Thyroid gland (tissue), 4 donors: Measurements from ENCODE around the gene ZNF557. TPM values are rescaled to one million over a fixed set of nuclear protein-coding genes. Genes with fewer than 3 reads are reported as not detected.

Experiments
- DNase-seq, 2 donors: peaks; one replicate each; pipeline ENCODE4 v3.0.0-alpha.2; 2019
- H3K27ac ChIP-seq, 3 donors: fragments of 200-600 bp; sonication (generic); 1 replicate in 2 of 3; 2 replicates in 1 of 3; pipeline ENCODE4 v1.5.1; 2016 to 2019; ENCODE audit warnings: mild to moderate bottlenecking in 1 of 3, moderate library complexity in 1 of 3
- H3K27me3 ChIP-seq: fragments of 200-600 bp; sonication (generic); one replicate; pipeline ENCODE4 v1.5.1; 2019
- H3K36me3 ChIP-seq, 2 donors: fragments of 200-600 bp; sonication (generic); one replicate each; pipeline ENCODE4 v1.5.1; 2016 to 2019
- H3K4me1 ChIP-seq, 2 donors: fragments of 200-600 bp; sonication (generic); one replicate each; pipeline ENCODE4 v1.5.1; 2017 to 2019
- H3K4me3 ChIP-seq, 3 donors: fragments of 200-600 bp; sonication (generic); replicated peaks in 1 of 3; 1 replicate in 2 of 3; 2 replicates in 1 of 3; pipeline ENCODE4 v1.5.1; 2016; ENCODE audit warnings: mild to moderate bottlenecking in 1 of 3
- H3K9me3 ChIP-seq: fragments of 200-600 bp; sonication (generic); one replicate; pipeline ENCODE4 v1.5.1; 2017
- CTCF ChIP-seq, 6 experiments: fragments of 200-600 bp in 3 of 6; fragments of 450-650 bp in 3 of 6; sonication (generic) in 3 of 6; IDR thresholded peaks; one replicate each; pipeline ENCODE4 v1.5.1; 2016 to 2019; ENCODE audit warnings: antibody characterized with exemption in 6 of 6, mild to moderate bottlenecking in 2 of 6, inconsistent platforms in 1 of 6, moderate library complexity in 1 of 6
- POLR2A ChIP-seq, 2 donors: fragments of 450-650 bp; IDR thresholded peaks; one replicate each; pipeline ENCODE4 v1.6.1; 2017; ENCODE audit warnings: antibody characterized with exemption in 2 of 2, mild to moderate bottlenecking in 2 of 2, moderate library complexity in 1 of 2
- WGBS, 2 donors: methylation state at CpG; one replicate each; pipeline ENCODE4 v1.1.5; 2017; 5-methylcytosine and 5-hydroxymethylcytosine counted together
- intact Hi-C: fragments of 100-400 bp; cut with DNase I; formaldehyde crosslinking; loops from one replicate; pipeline ENCODE4 v1.15.1; 2023
- total RNA-seq, 4 donors: library from RNA; depleted of rRNA; stranded (reverse); fragments of >200 nt; gene quantifications; one replicate each; pipeline ENCODE4 v1.2.3, GENCODE V29; 2016

ZNF557 gene
- total RNA-seq, 4 donors from 2014 or later: 9.5 to 16.9 (median 13.7) TPM

GRCh38 chr19:7126132-7126531 is 56.6 kb downstream of the ZNF557 start:
- WGBS, 2 donors: 90 to 93% methylated on average over 2 of the region's 3 CpGs
- intact Hi-C loops: no loop called here
- no peak overlapping the region for H3K27ac ChIP-seq
- H3K9me3 ChIP-seq: no peaks in the 10 kb centered on the region
- H3K4me3 ChIP-seq: no peak overlapping the region
- H3K4me1 ChIP-seq: no peaks in the 10 kb centered on the region
- DNase-seq: no peak
- peaks cover 48 to 68% of the 10 kb centered on the region in 2 donors for H3K36me3 ChIP-seq
- no peaks in the 10 kb centered on the region for H3K27me3 ChIP-seq
- TF ChIP-seq CTCF (IDR thresholded peaks at IDR 0.05) (no peak), POLR2A (IDR thresholded peaks at IDR 0.05) (no peak)

GRCh38 chr19:7130043-7130442 is 60.5 kb downstream of the ZNF557 start:
- no peaks in the 10 kb centered on the region for H3K27me3 ChIP-seq
- WGBS, 2 donors: 94 to 100% methylated on average over 1 of the region's 1 CpG
- TF ChIP-seq POLR2A (IDR thresholded peaks at IDR 0.05): no peak
- TF ChIP-seq CTCF (IDR thresholded peaks at IDR 0.05): no peak
- H3K36me3 ChIP-seq: peaks cover 36 to 57% of the 10 kb centered on the region in 2 donors
- DNase-seq: no peak
- H3K27ac ChIP-seq: no peak overlapping the region
- peaks cover 0 to 11% of the 10 kb centered on the region in 2 donors for H3K4me1 ChIP-seq
- no peaks in the 10 kb centered on the region for H3K9me3 ChIP-seq
- no peak overlapping the region for H3K4me3 ChIP-seq
- intact Hi-C loops: no loop called here

GRCh38 chr19:7132054-7132453 is 62.6 kb downstream of the ZNF557 start:
- intact Hi-C loops: no loop called here
- TF ChIP-seq POLR2A (IDR thresholded peaks at IDR 0.05) (no peak), CTCF (IDR thresholded peaks at IDR 0.05) (no peak)
- Histone ChIP-seq H3K36me3 (peaks cover 17 to 37% of the 10 kb centered on the region in 2 donors), H3K9me3 (no peaks in the 10 kb centered on the region), H3K4me1 (peaks cover 0 to 24% of the 10 kb centered on the region in 2 donors), H3K27me3 (no peaks in the 10 kb centered on the region), H3K4me3 (no peak overlapping the region), H3K27ac (no peak overlapping the region)
- WGBS, 2 donors: 95 to 96% methylated on average over 16 of the region's 16 CpGs
- DNase-seq: no peak

GRCh38 chr19:7137120-7137519 is 67.6 kb downstream of the ZNF557 start:
- no peak for TF ChIP-seq CTCF (IDR thresholded peaks at IDR 0.05)
- TF ChIP-seq POLR2A (IDR thresholded peaks at IDR 0.05): no peak
- no peak overlapping the region for H3K4me3 ChIP-seq
- no peak overlapping the region for H3K27ac ChIP-seq
- peaks cover 0 to 24% of the 10 kb centered on the region in 2 donors for H3K4me1 ChIP-seq
- peaks cover 23 to 34% of the 10 kb centered on the region in 2 donors for H3K36me3 ChIP-seq
- no peak for DNase-seq
- intact Hi-C loops: no loop called here
- no peaks in the 10 kb centered on the region for H3K27me3 ChIP-seq
- WGBS, 2 donors: 42 to 60% methylated on average over 2 of the region's 2 CpGs
- H3K9me3 ChIP-seq: no peaks in the 10 kb centered on the region

Other genes with a start within 250 kb of the ZNF557 start
- gene ADGRE1, start 182.1 kb upstream of the ZNF557 start, total RNA-seq: not detected
- not detected for gene MBD3L2B, start 48.3 kb upstream of the ZNF557 start, total RNA-seq
- not detected for gene MBD3L5, start 39.1 kb upstream of the ZNF557 start, total RNA-seq
- gene MBD3L4, start 29.5 kb upstream of the ZNF557 start, total RNA-seq: not detected
- gene MBD3L2, start 20.4 kb upstream of the ZNF557 start, total RNA-seq: not detected
- not detected for gene MBD3L3, start 11.0 kb upstream of the ZNF557 start, total RNA-seq
- gene INSR, start 224.7 kb downstream of the ZNF557 start, total RNA-seq: 100 to 1,000 TPM in 1 of 4 donors, 10 to 100 TPM in 3; 38.9 to 101 (median 67.7) TPM